Tibial nerve (tissue), 4 donors: Measurements from ENCODE around the gene ARV1. TPM values are rescaled to one million over a fixed set of nuclear protein-coding genes. Genes with fewer than 3 reads are reported as not detected.
"Not testable (repeated sequence)": the region's sequence is repeated elsewhere in the genome, so short reads cannot be mapped to it uniquely, and the experiment has no call there.

Source experiments
- DNase-seq, 2 donors: peaks; one replicate each; pipeline ENCODE4 v3.0.0-alpha.2; 2019; ENCODE audit warnings: low spot score in 2 of 2
- H3K27ac ChIP-seq, 4 donors: fragments of 200-600 bp; sonication (generic) in 3 of 4; one replicate each; pipeline ENCODE4 v1.5.1; 2017 to 2019; ENCODE audit warnings: mild to moderate bottlenecking in 1 of 4
- H3K27me3 ChIP-seq, 2 donors: fragments of 200-600 bp; sonication (generic) in 1 of 2; one replicate each; pipeline versions ENCODE4 v1.5.1 to v1.6.0; 2017 to 2019
- H3K36me3 ChIP-seq, 3 donors: fragments of 200-600 bp; sonication (generic); one replicate each; pipeline ENCODE4 v1.5.1; 2018 to 2019
- H3K4me1 ChIP-seq, 4 donors: fragments of 200-600 bp; sonication (generic) in 3 of 4; one replicate each; pipeline ENCODE4 v1.5.1; 2017 to 2019
- H3K4me3 ChIP-seq, 4 donors: fragments of 200-600 bp; sonication (generic) in 3 of 4; one replicate each; pipeline ENCODE4 v1.5.1; 2017 to 2019; ENCODE audit warnings: mild to moderate bottlenecking in 1 of 4, moderate library complexity in 1 of 4
- H3K9me3 ChIP-seq, 4 donors: fragments of 200-600 bp; sonication (generic) in 3 of 4; one replicate each; pipeline ENCODE4 v1.5.1; 2017 to 2019
- CTCF ChIP-seq, 5 experiments: fragments of 200-600 bp in 3 of 5; fragments of 450-650 bp in 2 of 5; sonication (generic) in 3 of 5; IDR thresholded peaks; one replicate each; pipeline ENCODE4 v1.5.1; 2016 to 2019; ENCODE audit warnings: antibody characterized with exemption in 5 of 5, mild to moderate bottlenecking in 3 of 5, moderate library complexity in 2 of 5
- EP300 ChIP-seq, 2 donors: sonication (generic); formaldehyde crosslinking; IDR thresholded peaks; one replicate each; pipeline ENCODE4 v1.6.1; 2017; ENCODE audit warnings: antibody characterized with exemption in 2 of 2, mild to moderate bottlenecking in 1 of 2
- POLR2A ChIP-seq, 2 donors: fragments of 450-650 bp; IDR thresholded peaks; one replicate each; pipeline ENCODE4 v1.6.1; 2017; ENCODE audit warnings: antibody characterized with exemption in 2 of 2, mild to moderate bottlenecking in 2 of 2, moderate library complexity in 2 of 2
- WGBS, 2 donors: methylation state at CpG; one replicate each; pipeline ENCODE4 v1.1.5; 2018; 5-methylcytosine and 5-hydroxymethylcytosine counted together
- total RNA-seq, 4 donors: library from RNA; depleted of rRNA; stranded (reverse); fragments of >200 nt; gene quantifications; one replicate each; pipeline ENCODE4 v1.1.0, GENCODE V29; 2016

ARV1 gene
- total RNA-seq, 4 donors from 2014 or later: 11.6 to 25.3 (median 14.6) TPM

GRCh38 chr1:230979952-230980351, 1.1 kb downstream of the ARV1 start:
- H3K4me1 ChIP-seq: peaks cover 0 to 32% (median 15%) of the 10 kb centered on the region in 4 donors
- H3K4me3 ChIP-seq: peak overlapping the region in 3 of 4 donors; percentile 77 to 96 (median 86)
- DNase-seq: no peak
- H3K27ac ChIP-seq: no peak overlapping the region
- no peaks in the 10 kb centered on the region for H3K9me3 ChIP-seq
- H3K27me3 ChIP-seq: no peaks in the 10 kb centered on the region
- TF ChIP-seq EP300 (IDR thresholded peaks at IDR 0.05) (no peak), CTCF (IDR thresholded peaks at IDR 0.05) (no peak), POLR2A (IDR thresholded peaks at IDR 0.05) (no peak)
- H3K36me3 ChIP-seq: peaks cover 0 to 8% (median 0%) of the 10 kb centered on the region in 3 donors
- 78 to 82% methylated on average over 4 of the region's 4 CpGs for WGBS, 2 donors

- peaks cover 0 to 11% (median 0%) of the 10 kb centered on the region in 3 donors for H3K36me3 ChIP-seq
- H3K9me3 ChIP-seq: no peaks in the 10 kb centered on the region
- no peak for DNase-seq
- no peak for TF ChIP-seq EP300 (IDR thresholded peaks at IDR 0.05)
- TF ChIP-seq CTCF (IDR thresholded peaks at IDR 0.05): no peak
- no peak for TF ChIP-seq POLR2A (IDR thresholded peaks at IDR 0.05)
- H3K27ac ChIP-seq: no peak overlapping the region
- no peaks in the 10 kb centered on the region for H3K27me3 ChIP-seq
- H3K4me3 ChIP-seq: no peak overlapping the region
- 66 to 82% methylated on average over 4 of the region's 4 CpGs for WGBS, 2 donors
- H3K4me1 ChIP-seq: peaks cover 0 to 24% (median 10%) of the 10 kb centered on the region in 4 donors
Observed at GRCh38 chr1:230982696-230983095, 3.8 kb downstream of the ARV1 start.

- no peak for TF ChIP-seq POLR2A (IDR thresholded peaks at IDR 0.05)
- Histone ChIP-seq H3K4me3 (no peak overlapping the region), H3K27ac (no peak overlapping the region), H3K27me3 (no peaks in the 10 kb centered on the region), H3K9me3 (no peaks in the 10 kb centered on the region), H3K4me1 (peaks cover 0 to 20% (median 9%) of the 10 kb centered on the region in 4 donors), H3K36me3 (peaks cover 0 to 12% (median 0%) of the 10 kb centered on the region in 3 donors)
- DNase-seq: no peak
- WGBS, 2 donors: 85 to 86% methylated on average over 5 of the region's 5 CpGs
Observed at GRCh38 chr1:230983811-230984210, 4.9 kb downstream of the ARV1 start.

GRCh38 chr1:230984622-230985515, 6.0 kb downstream of the ARV1 start:
- not testable (repeated sequence) for H3K9me3 ChIP-seq, H3K4me3 ChIP-seq, DNase-seq, H3K27me3 ChIP-seq, H3K27ac ChIP-seq
- WGBS, 2 donors: 56 to 65% methylated on average over 10 of the region's 10 CpGs
- H3K4me1 ChIP-seq: peaks cover 0 to 12% (median 3%) of the 10 kb centered on the region in 4 donors
- H3K36me3 ChIP-seq: peaks cover 0 to 22% (median 0%) of the 10 kb centered on the region in 3 donors

GRCh38 chr1:230985711-230986110, 6.8 kb downstream of the ARV1 start:
- Histone ChIP-seq H3K36me3 (peaks cover 0 to 30% (median 0%) of the 10 kb centered on the region in 3 donors), H3K27me3 (no peaks in the 10 kb centered on the region), H3K4me1 (peaks cover 0 to 5% (median 0%) of the 10 kb centered on the region in 4 donors), H3K4me3 (no peak overlapping the region), H3K9me3 (no peaks in the 10 kb centered on the region), H3K27ac (no peak overlapping the region)
- 89 to 95% methylated on average over 6 of the region's 6 CpGs for WGBS, 2 donors
- DNase-seq: no peak
- no peak for TF ChIP-seq POLR2A (IDR thresholded peaks at IDR 0.05)
- no peak for TF ChIP-seq CTCF (IDR thresholded peaks at IDR 0.05)
- no peak for TF ChIP-seq EP300 (IDR thresholded peaks at IDR 0.05)

GRCh38 chr1:230986976-230987375, 8.1 kb downstream of the ARV1 start:
- Histone ChIP-seq H3K9me3 (no peaks in the 10 kb centered on the region), H3K27me3 (no peaks in the 10 kb centered on the region), H3K4me3 (no peak overlapping the region), H3K4me1 (peaks cover 0 to 5% (median 0%) of the 10 kb centered on the region in 4 donors), H3K36me3 (peaks cover 0 to 42% (median 0%) of the 10 kb centered on the region in 3 donors), H3K27ac (no peak overlapping the region)
- 60 to 70% methylated on average over 7 of the region's 7 CpGs for WGBS, 2 donors
- DNase-seq: no peak
- TF ChIP-seq EP300 (IDR thresholded peaks at IDR 0.05) (no peak), POLR2A (IDR thresholded peaks at IDR 0.05) (no peak), CTCF (IDR thresholded peaks at IDR 0.05) (no peak)
